DOHH2 (cell line): ENCODE data around the gene PLXNA2.

Source experiments
- CTCF ChIP-seq: fragments of 200-600 bp; sonication (generic); IDR thresholded peaks from one replicate; pipeline ENCODE4 v1.5.1; 2014; ENCODE audit warnings: antibody characterized with exemption, mild to moderate bottlenecking, low read depth, low read length; ENCODE audit not compliant: poor library complexity, severe bottlenecking
- EZH2phosphoT487 ChIP-seq: fragments of 200-600 bp; sonication (generic); IDR thresholded peaks from 2 replicates; pipeline ENCODE4 v1.6.1; 2017; ENCODE audit warnings: borderline replicate concordance, mild to moderate bottlenecking, antibody characterized with exemption, low read length, moderate library complexity, mixed read lengths

- TF ChIP-seq CTCF (no peak), EZH2phosphoT487 (no peak)
Observed at GRCh38 chr1:208256556-208256955, 12.4 kb upstream of the PLXNA2 start.
